ENCODE measurements around the gene LSM3. TPM values are rescaled to one million over a fixed set of nuclear protein-coding genes. Genes with fewer than 3 reads are reported as not detected.

Gene LSM3
- total and polyA plus RNA-seq, 7 donors, result 11.1 to 20.2 (median 14.1) TPM

GRCh38 chr3:14202874-14203520 is 24.4 kb downstream of the LSM3 start:
- Histone ChIP-seq H3K27me3 (ENCODE audit: insufficient read depth in 3 of 3, low read length in 2 of 3) (no peaks in the 10 kb centered on the region), H3K27ac (no peak overlapping the region), H3K9me3 (no peaks in the 10 kb centered on the region), H3K36me3 (ENCODE audit: insufficient read depth in 1 of 2, low read depth in 1 of 2) (peaks cover 0 to 20% of the 10 kb centered on the region in 2 donors), H3K4me3 (no peak overlapping the region), H3K4me1 (peaks cover 27% of the 10 kb centered on the region)
- ATAC-seq, result no peak
- DNase-seq, result no peak
- intact Hi-C loops (cut with DNase I), result loop anchor here (1.0 to 10.0 kb wide), 4 partner anchors 202 to 344 kb away; partner anchors contain the start of gene SLC6A6 (in 1 of the 2)
- TF ChIP-seq CTCF (IDR thresholded peaks at IDR 0.05), result no peak
- 65 to 69% (median 65%) methylated on average over 23 of the region's 23 CpGs for WGBS, 3 donors

GRCh38 chr3:14203521-14204079 is 25.0 kb downstream of the LSM3 start:
- H3K27ac ChIP-seq, result peak overlapping the region; percentile 84
- no peak overlapping the region for H3K4me3 ChIP-seq
- H3K9me3 ChIP-seq, result no peaks in the 10 kb centered on the region
- peaks cover 27% of the 10 kb centered on the region for H3K4me1 ChIP-seq
- peak; percentile 58 to 71 for DNase-seq
- peak; percentile 87 for TF ChIP-seq CTCF (IDR thresholded peaks at IDR 0.05)
- WGBS, 3 donors, result 43 to 48% (median 48%) methylated on average over 10 of the region's 10 CpGs
- H3K27me3 ChIP-seq (ENCODE audit: insufficient read depth in 3 of 3, low read length in 2 of 3), result no peaks in the 10 kb centered on the region
- intact Hi-C loops (cut with DNase I), result loop anchor here (1.0 to 10.0 kb wide), 4 partner anchors 201 to 344 kb away; partner anchors contain the start of gene SLC6A6 (in 1 of the 2)
- peaks cover 0 to 14% of the 10 kb centered on the region in 2 donors for H3K36me3 ChIP-seq (ENCODE audit: insufficient read depth in 1 of 2, low read depth in 1 of 2)
- peak; percentile 78 to 85 (median 82) for ATAC-seq

GRCh38 chr3:14204515-14205284 is 26.1 kb downstream of the LSM3 start:
- DNase-seq (no peak), ATAC-seq (peak; percentile 77 to 87 (median 80))
- peak overlapping the region; percentile 84 for H3K27ac ChIP-seq
- intact Hi-C loops (cut with DNase I), result loop anchor here in 1 of 2 donors (5.0 to 10.0 kb wide), 2 partner anchors 200 to 343 kb away; partner anchors contain the start of gene SLC6A6
- 25 to 35% (median 29%) methylated on average over 11 of the region's 11 CpGs for WGBS, 3 donors
- peaks cover 27% of the 10 kb centered on the region for H3K4me1 ChIP-seq
- no peaks in the 10 kb centered on the region for H3K27me3 ChIP-seq (ENCODE audit: insufficient read depth in 3 of 3, low read length in 2 of 3)
- no peaks in the 10 kb centered on the region for H3K9me3 ChIP-seq
- no peak for TF ChIP-seq CTCF (IDR thresholded peaks at IDR 0.05)
- H3K36me3 ChIP-seq (ENCODE audit: insufficient read depth in 1 of 2, low read depth in 1 of 2), result peaks cover 0 to 3% of the 10 kb centered on the region in 2 donors
- H3K4me3 ChIP-seq, result peak overlapping the region; percentile 6

GRCh38 chr3:14206548-14207177 is 28.0 kb downstream of the LSM3 start:
- intact Hi-C loops (cut with DNase I), result loop anchor here in 1 of 2 donors (10.0 kb wide), 1 partner anchor 198 kb away; the partner anchor contains the start of gene SLC6A6
- Histone ChIP-seq H3K4me3 (no peak overlapping the region), H3K27ac (peak overlapping the region; percentile 36), H3K27me3 (ENCODE audit: insufficient read depth in 3 of 3, low read length in 2 of 3) (no peaks in the 10 kb centered on the region), H3K36me3 (ENCODE audit: insufficient read depth in 1 of 2, low read depth in 1 of 2) (no peaks in the 10 kb centered on the region), H3K4me1 (peaks cover 27% of the 10 kb centered on the region), H3K9me3 (no peaks in the 10 kb centered on the region)
- peak in 1 of 4 donors; percentile 22 for ATAC-seq
- no peak for TF ChIP-seq CTCF (IDR thresholded peaks at IDR 0.05)
- 80 to 92% (median 89%) methylated on average over 6 of the region's 6 CpGs for WGBS, 3 donors
- DNase-seq, result no peak
